AG09309 (cell line): ENCODE results near the gene SDK2.

Source experiments
- DNase-seq: peaks from one replicate; pipeline ENCODE4 v3.0.0-alpha.2; 2010; ENCODE audit warnings: low read depth
- H3K4me3 ChIP-seq: 2 replicates; pipeline ENCODE4 v1.5.1; 2011; ENCODE audit warnings: mild to moderate bottlenecking, low read depth, low read length, moderate library complexity; ENCODE audit not compliant: control insufficient read depth
- TF ChIP-seq, protein P1 (sequence below): IDR thresholded peaks from 2 replicates; pipeline ENCODE4 v1.5.1; 2011; ENCODE audit warnings: mild to moderate bottlenecking, low read depth, low read length, inconsistent platforms; ENCODE audit not compliant: insufficient read depth, control insufficient read depth; ENCODE audit errors: missing control alignments

The SDK2 gene

DNA sequence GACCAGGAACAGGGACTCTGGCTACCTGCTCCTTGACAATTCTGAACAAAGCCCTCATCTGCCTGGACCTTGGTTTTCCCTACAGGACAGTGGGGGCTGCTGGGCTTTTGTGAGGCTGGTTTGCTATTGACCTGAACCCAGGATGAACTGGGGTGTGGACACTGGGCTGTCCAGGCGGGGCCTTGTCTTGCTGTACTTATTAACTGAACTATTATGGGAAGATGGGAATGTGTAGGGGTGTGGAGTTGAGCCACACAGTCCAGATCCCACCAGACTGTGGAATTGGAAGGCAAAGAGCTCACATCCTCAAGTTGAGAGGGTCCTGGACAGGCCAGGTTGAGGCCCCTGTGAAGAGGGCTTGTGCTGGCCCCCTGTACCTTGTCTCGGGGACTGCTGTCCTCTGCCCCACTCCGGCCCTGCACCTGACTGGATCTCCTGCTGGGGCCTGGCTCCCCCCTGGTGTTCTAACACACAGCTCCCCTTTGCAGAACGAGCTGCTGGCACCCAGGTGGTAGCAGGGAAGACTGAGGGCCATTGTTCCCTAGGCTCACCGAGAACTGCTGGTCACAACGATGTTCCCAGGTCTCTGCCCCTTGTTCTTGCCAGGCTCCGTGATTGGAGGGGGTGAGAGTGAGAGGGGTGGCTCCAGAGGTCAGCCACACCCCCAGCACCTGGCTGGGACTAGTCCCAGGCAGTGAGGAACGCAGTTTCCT lies 280.6 kb downstream of the SDK2 start:
- H3K4me3 ChIP-seq: no peak overlapping the region
- DNase-seq: no peak
- TF ChIP-seq, protein P1, sequence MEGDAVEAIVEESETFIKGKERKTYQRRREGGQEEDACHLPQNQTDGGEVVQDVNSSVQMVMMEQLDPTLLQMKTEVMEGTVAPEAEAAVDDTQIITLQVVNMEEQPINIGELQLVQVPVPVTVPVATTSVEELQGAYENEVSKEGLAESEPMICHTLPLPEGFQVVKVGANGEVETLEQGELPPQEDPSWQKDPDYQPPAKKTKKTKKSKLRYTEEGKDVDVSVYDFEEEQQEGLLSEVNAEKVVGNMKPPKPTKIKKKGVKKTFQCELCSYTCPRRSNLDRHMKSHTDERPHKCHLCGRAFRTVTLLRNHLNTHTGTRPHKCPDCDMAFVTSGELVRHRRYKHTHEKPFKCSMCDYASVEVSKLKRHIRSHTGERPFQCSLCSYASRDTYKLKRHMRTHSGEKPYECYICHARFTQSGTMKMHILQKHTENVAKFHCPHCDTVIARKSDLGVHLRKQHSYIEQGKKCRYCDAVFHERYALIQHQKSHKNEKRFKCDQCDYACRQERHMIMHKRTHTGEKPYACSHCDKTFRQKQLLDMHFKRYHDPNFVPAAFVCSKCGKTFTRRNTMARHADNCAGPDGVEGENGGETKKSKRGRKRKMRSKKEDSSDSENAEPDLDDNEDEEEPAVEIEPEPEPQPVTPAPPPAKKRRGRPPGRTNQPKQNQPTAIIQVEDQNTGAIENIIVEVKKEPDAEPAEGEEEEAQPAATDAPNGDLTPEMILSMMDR: no peak

DNA sequence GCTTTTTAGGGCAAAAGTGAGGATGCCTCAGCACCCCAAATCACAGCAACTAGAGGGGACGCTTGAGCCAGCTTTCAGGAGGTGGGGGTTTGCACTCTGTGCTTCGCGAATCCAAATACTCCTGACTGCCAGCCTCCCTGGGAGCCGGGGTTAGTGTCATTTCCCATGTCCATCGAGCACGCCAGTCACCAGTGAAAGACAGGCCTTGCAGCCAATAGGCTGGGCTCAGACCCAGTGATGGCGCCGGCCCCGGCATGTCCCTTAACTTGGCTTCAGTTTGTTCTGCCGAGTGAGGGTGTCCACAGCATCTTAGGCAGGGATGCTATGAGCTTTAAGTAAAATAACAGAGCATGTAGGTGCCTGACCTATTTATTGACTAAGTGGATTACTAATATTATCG lies 281.5 kb downstream of the SDK2 start:
- TF ChIP-seq, protein P1: no peak
- no peak for DNase-seq
- H3K4me3 ChIP-seq: no peak overlapping the region

GRCh38 chr17:73360961-73361761 lies 283.1 kb downstream of the SDK2 start:
- TF ChIP-seq, protein P1: no peak
- DNase-seq: no peak
- H3K4me3 ChIP-seq: no peak overlapping the region

- DNase-seq: no peak
- H3K4me3 ChIP-seq: no peak overlapping the region
- TF ChIP-seq, protein P1: no peak
Measured at GRCh38 chr17:73359987-73360410, 284.2 kb downstream of the SDK2 start.

GRCh38 chr17:73359352-73359751 lies 284.9 kb downstream of the SDK2 start:
- no peak for DNase-seq
- TF ChIP-seq, protein P1: no peak
- H3K4me3 ChIP-seq: no peak overlapping the region

DNA sequence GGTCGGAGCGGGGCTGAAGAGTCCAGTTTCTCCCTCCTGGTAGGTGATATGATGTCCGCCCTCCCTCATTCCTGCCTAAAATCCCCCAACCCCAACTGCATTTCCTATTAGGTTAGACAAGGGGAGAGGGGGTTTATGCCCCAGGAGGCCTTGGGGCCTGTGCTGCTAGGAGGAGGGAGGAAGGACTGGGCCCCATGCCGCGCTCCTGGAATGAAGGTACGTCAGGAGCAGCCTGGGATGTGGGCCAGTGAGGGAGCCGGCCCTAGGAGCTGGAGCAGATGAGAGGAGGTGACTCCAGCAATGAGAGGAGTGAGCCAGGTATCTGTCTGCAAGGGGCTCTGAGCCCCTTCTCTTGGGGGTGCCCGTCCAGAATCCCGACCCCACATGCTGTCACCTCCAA lies 285.6 kb downstream of the SDK2 start:
- TF ChIP-seq, protein P1: no peak
- no peak for DNase-seq

More for the DNA sequence above, 285.6 kb downstream of the SDK2 start:
- no peak overlapping the region for H3K4me3 ChIP-seq
